ENCODE data around the gene MYL5. TPM values are rescaled to one million over a fixed set of nuclear protein-coding genes. Genes with fewer than 3 reads are reported as not detected.

Gene MYL5
- total and polyA plus RNA-seq, 2 of the 13 experiments (the other 11 are each of a cell fraction or from before 2014, with no cell fraction given), result 6.5 to 16.0 TPM

- TF ChIP-seq UBTF (CRISPR knock-in tag; IDR thresholded peaks at IDR 0.05) (peak; percentile 82), POLR2G (IDR thresholded peaks at IDR 0.05; ENCODE audit: low read depth, low read length) (peak; percentile 84), MIER2 (CRISPR knock-in tag; IDR thresholded peaks at IDR 0.05) (no peak), RXRB (CRISPR knock-in tag; IDR thresholded peaks at IDR 0.05; ENCODE audit: borderline replicate concordance) (peak; percentile 89), ZNF749 (CRISPR knock-in tag; IDR thresholded peaks at IDR 0.05; ENCODE audit: borderline replicate concordance) (no peak), ZBTB21 (CRISPR knock-in tag; IDR thresholded peaks at IDR 0.05) (0 out of 2 replicates have a peak, but pooled peaks have one; percentile 10), MTF2 (CRISPR knock-in tag; IDR thresholded peaks at IDR 0.05; ENCODE audit: borderline replicate concordance) (no peak), ZHX1 (CRISPR knock-in tag; IDR thresholded peaks at IDR 0.05; ENCODE audit: low read depth) (no peak), SNAPC2 (CRISPR knock-in tag; IDR thresholded peaks at IDR 0.05) (no peak), SOX6 (IDR thresholded peaks at IDR 0.05) (no peak), SOX6 (CRISPR knock-in tag; IDR thresholded peaks at IDR 0.05) (peak; percentile 58; the same call in 1 of the 2 replicates), ZNF713 (CRISPR knock-in tag; IDR thresholded peaks at IDR 0.05) (no peak; the same call in 1 of the 2 replicates), MED1 (CRISPR knock-in tag; IDR thresholded peaks at IDR 0.05) (peak; percentile 41; the same call in 1 of the 2 replicates), SIN3B (IDR thresholded peaks at IDR 0.05; ENCODE audit: low read length) (no peak), CREM (IDR thresholded peaks at IDR 0.05) (no peak), CREM (CRISPR knock-in tag; IDR thresholded peaks at IDR 0.05) (no peak), FOSL2 (CRISPR knock-in tag; IDR thresholded peaks at IDR 0.05) (peak; percentile 93), SMYD3 (CRISPR knock-in tag; IDR thresholded peaks at IDR 0.05) (peak; percentile 10; the same call in 1 of the 2 replicates), ZNF839 (CRISPR knock-in tag; IDR thresholded peaks at IDR 0.05; ENCODE audit: borderline replicate concordance) (no peak), ZNF720 (CRISPR knock-in tag; IDR thresholded peaks at IDR 0.05) (no peak), NFE2 (CRISPR knock-in tag; IDR thresholded peaks at IDR 0.05) (no peak), NR2F6 (IDR thresholded peaks at IDR 0.05) (peak; percentile 58), NR2F6 (CRISPR knock-in tag; IDR thresholded peaks at IDR 0.05) (peak; percentile 80), ZNF460 (CRISPR knock-in tag; IDR thresholded peaks at IDR 0.05; ENCODE audit: borderline replicate concordance) (no peak), CBFB (CRISPR knock-in tag; IDR thresholded peaks at IDR 0.05) (no peak)
- TF ChIP-seq, protein P1, sequence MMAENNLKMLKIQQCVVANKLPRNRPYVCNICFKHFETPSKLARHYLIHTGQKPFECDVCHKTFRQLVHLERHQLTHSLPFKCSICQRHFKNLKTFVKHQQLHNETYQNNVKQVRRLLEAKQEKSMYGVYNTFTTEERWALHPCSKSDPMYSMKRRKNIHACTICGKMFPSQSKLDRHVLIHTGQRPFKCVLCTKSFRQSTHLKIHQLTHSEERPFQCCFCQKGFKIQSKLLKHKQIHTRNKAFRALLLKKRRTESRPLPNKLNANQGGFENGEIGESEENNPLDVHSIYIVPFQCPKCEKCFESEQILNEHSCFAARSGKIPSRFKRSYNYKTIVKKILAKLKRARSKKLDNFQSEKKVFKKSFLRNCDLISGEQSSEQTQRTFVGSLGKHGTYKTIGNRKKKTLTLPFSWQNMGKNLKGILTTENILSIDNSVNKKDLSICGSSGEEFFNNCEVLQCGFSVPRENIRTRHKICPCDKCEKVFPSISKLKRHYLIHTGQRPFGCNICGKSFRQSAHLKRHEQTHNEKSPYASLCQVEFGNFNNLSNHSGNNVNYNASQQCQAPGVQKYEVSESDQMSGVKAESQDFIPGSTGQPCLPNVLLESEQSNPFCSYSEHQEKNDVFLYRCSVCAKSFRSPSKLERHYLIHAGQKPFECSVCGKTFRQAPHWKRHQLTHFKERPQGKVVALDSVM (CRISPR knock-in tag; IDR thresholded peaks at IDR 0.05), result peak; percentile 96
These were observed 13.0 kb downstream of the MYL5 start (continued) for GRCh38 chr4:687048-687970.
